Stimulated activated CD4-positive, alpha-beta T cell treated with anti-CD3 and anti-CD28 coated beads, Interleukin-1b, Interleukin-23, amount 100 ng/mL, for 48 hours (primary cell): Measurements from ENCODE around the gene TPD52L2.

ENCODE experiments used
- DNase-seq: peaks from one replicate; pipeline ENCODE4 v3.0.0-alpha.2; 2020

TPD52L2 gene

DNA sequence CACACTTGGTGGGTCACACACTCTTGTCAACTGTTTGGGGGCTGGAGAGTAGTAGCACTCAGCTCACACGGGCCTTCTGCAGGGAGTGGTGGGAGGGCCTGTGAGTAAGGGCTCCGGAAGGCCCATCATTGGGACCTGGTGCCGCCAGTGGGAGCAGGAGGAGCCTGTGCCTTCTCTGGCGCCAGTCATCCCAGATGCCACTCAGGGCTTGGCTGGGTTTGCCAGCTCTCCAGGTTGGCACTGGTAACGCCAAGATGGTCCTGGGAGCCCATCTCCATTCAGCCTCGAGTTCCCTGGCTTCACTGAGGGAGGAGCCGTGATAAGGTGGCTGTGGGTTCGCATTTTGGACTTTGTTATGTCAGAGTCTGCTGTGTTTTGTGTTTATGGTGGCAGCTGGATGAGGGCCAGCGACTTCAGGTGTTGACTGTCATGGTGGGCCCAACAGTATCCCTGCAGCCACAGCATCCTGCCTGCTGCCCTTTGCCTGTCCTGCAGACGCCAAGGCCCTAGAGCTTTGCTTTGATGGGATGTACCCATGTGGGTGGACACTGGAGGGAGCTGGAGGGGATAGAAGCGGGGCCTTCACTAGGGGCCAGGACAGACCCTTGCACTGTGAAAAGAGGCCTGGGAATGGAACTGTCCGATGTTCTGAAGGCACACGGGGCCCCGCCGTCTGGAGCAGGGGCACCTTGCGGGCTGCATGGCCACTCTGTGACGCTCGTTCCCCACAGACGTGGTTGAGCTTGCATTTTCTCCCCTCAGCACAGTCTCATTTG lies 16.6 kb downstream of the TPD52L2 start:
- no peak for DNase-seq

DNA sequence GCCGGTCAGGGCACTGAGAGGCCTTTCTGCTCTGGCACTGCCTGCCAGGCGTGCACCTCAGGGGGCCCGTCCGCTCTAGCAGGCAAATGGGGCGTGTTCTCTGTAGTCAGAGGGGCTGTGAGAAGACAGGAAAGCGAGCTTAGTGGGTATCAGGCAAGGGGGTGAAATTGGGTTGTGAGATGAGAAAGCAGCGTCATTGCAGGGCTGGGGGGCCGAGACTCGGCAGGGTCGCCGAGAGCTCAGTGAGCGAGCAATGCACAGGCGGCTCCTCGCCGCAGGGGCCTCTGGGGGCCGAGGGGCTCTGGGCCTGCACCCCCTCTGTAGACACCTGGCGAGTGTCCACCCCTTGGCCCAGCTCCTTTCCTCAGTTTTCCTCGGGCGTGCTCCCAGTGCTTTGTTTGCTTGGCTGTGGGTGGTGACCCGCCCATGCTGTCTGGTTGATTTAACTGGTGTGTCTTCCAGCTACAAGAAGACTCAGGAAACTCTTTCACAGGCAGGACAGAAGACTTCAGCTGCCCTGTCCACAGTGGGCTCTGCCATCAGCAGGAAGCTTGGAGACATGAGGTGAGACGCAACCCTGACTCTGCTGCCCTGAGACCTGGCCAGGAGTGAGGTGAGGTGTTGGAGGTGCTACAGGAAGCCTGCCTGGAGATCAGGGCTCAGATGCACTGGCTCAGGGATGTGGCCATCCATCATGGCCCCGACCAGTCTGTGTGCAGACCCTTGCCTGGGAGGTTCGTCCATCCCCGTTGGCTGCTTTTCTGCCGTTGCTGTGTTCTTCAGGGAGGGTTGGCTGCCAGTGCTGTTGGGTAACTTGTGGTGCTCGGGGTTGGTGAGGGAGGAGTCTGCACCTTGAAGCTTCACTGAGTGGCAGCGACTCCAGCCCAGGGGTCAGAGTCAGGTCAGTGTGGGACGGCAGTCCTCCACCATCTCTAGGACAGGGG lies 17.5 kb downstream of the TPD52L2 start:
- no peak for DNase-seq

DNA sequence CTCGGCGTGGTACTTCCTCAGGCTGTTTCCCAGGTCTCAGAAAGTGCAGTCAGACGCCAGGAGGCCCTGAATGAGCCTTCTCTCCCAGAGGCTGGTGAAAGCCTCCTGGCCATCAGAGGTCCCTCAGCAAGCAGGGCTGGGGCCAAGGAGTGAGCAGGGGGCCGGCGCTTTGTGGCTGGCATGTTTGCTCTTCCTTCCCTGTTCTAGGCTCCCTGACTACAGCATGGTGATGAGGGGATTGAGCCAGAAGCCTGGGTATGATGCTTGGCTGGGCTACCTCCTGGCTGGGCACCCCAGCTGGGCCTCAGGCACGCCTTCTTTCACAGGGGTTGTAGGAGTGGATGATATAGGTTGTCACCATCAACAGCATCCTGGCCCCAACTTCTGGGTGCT lies 18.1 kb downstream of the TPD52L2 start:
- no peak for DNase-seq

DNA sequence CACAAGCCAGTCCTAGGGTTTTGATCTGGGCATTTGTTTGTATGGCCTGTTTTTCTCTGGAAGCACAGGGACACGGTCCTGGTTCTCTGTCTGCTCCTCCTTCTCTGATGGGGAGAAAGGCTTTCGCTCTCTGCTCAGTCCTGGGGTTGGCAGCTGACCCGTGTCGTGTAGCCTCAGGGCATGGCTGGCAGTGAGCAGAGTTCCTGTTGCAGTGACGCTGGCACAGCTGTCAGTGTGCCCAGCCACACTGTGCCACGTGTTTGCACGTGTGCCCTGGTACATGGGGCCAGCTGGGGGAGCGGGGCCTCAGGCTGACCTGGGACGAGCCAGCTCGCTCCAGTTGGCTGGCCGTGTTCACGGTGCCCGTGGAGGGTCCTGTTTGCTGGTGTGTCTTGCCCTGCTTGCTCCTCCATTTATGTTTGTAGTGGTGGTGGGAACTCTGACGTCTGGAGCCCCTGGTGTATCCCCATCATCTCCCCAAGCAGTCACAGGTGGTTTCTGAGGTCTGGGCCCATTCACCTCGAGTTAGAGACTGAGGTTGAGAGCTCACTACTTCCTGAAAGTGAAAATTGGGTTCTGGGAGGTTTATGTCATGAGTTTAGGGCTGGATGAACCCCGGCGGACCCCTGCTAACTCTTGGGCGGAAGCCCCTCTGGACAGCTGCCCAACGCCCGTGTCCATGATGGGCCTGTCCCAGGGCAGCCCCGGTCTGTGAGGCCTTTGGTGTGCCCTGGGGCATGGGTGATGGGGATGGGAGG lies 19.6 kb downstream of the TPD52L2 start:
- no peak for DNase-seq

DNA sequence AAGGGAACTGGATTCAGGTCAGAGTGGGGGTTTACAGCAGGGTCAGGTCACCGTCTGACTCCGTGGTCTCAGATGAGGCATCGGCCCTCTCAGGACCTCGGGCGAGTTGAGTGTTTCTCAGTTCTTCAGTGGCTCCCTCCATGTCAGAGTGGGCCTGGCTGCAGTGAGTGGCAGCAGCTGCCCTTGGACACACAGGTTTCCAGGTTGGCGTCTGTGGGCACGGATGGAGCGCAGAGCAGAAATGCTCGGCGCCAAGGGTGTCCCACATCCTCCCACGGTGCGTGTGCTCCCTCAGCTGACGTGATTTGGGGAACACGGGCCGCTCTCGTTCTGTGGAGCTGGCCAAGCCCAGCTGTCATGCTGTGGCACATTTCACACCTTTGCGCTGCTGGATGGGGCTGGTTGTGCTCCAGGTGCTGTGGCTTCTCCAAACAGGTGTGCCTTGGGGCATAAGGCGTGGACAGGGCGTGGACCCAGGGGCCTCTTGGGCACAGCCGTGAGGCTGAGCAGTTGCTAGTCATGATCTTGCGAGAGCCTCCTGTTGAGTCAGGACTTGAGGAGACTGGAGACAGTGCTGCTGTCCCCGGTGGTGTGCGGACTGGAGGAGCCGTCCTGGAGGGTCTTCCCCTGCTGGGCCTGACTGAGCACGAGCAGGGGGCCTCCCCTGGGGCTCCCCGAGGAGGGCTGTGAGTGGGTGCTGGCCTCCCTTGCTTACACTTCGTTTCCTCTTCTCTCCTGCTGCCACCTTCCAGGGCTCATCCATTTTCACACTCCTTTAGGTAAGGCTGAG lies 20.4 kb downstream of the TPD52L2 start:
- no peak for DNase-seq

DNA sequence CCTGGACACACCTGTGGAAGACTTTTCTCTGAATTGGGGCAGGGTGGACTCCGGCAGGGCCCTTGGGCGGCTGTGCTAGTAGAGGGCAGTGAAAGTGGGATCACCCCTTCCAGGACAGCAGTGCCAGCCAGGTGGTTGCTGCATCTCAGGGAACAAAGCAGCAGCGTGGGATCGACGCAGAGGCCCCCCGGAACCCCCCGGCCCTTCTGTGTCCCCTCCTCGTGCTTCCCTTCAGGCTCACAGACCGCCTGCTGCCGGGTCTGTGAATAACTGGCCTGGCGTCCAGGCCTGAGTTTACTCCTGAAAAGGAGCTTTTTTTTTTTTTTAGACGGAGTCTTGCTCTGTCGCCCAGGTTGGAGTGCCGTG lies 21.0 kb downstream of the TPD52L2 start:
- DNase-seq: no peak

- DNase-seq: no peak
These were observed 21.9 kb downstream of the TPD52L2 start for GRCh38 chr20:63886921-63887320.

GRCh38 chr20:63889241-63890200 lies 24.5 kb downstream of the TPD52L2 start:
- DNase-seq: no peak

DNA sequence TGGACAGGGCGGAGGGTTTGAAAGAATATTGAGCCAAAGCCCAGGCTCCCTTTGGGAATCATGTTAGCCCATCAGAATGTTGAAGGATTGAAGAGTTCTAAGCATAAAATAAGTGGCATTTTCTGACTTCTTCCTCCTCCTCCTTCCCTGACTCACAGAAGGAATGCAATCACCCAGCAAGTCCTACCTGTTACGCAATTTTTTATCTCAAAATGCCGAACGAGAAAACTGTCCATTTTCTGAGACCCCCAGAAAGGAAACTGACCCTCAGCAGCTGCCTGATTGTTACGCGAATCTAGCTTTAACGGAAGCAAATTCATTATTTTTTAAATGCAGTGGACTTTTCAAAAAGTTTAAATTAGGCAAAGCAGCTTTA lies 25.1 kb downstream of the TPD52L2 start:
- no peak for DNase-seq

DNA sequence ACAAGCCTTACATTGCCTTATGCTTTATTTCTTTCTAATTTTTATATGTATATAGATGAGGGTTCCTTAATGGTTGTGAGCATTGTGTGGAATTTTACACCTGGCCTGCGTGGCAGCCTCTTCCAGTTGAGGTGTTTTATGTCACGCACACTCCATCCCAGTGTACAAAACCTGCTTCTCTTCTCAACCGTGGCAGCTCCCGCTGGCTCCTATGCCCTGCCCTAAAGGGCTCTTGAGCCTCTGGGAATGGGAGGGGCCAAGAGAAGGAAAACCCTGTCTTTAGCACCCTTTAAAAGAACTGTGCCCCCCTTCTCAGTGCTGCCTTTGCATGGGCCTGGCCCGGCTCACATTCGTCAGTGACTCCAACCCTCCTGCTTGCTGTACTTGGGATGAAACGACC lies 25.5 kb downstream of the TPD52L2 start:
- DNase-seq: no peak

DNA sequence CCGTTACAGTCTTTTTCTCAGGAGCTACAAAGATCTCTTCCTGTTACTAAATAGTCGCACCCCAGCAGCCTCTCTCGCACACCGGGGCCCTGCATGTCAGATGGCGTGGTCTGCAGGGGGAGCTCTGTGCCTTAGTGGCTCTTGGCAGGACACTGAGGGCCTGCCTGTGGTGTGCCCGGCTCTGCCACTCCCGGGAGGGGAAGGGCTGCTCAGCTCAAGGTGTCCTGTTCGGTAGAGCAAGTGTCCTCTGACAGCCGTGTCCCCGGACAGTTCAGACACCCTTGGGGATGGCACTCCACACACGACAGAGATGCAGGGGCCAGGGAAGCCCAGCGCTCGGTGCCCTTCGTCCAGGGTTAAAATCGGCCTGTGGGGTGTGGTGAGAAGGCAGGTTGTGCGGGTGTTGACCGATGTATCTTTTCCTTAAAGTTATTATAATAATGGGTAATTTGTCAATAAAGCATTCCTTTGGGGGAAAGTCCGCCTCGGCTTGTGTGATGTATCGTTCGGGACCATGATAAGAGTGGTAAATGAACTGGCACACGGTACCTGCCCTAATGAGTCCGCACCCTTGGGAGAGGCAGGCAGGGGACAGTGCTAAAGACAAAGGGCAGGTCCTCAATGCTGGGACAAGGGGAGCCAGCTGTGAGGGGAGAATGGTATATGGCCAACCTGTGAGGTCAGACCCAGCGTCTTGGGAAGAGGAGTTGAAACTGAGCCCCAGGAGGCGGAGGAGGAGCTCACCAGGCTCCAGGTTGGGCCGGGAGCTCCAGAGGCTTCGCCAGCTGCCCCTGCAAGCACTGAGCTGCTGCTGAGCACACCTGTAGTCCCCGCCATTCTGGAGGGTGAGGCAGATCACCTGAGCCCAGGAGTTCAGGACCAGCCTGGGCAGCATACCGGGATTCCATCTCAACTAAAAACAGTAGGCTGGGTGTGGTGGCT lies 26.3 kb downstream of the TPD52L2 start:
- DNase-seq: no peak

DNA sequence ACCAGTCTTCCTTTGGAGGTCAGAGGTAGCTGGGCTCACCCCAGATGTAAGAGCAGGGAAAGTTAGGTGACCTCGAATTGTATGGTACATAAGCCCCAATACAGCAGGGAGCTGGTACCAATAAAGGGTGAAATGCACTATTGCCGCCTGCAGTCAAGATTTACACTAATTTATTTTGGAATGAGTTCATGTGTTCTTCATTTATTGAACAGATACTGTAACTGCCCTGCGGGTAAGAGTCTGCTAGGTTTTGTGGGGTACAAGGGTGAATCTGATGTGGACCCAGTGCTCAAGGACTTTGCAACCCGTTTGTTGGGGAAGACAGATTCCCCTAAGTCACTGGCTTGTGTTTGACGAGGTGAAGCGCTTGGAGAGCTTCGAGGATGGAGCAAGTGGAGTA lies 27.3 kb downstream of the TPD52L2 start:
- DNase-seq: no peak

- DNase-seq: no peak
These were observed 28.9 kb downstream of the TPD52L2 start for GRCh38 chr20:63893999-63894357.

GRCh38 chr20:63894358-63895201 lies 29.5 kb downstream of the TPD52L2 start, which contains the start of gene DNAJC5:
Gene DNAJC5 (plus strand): TSS chr20:63895126. CDS start chr20:63928346, 33,220 bp downstream.
- DNase-seq: peak; percentile 96

GRCh38 chr20:63895202-63895951 lies 30.3 kb downstream of the TPD52L2 start:
- no peak for DNase-seq

DNA sequence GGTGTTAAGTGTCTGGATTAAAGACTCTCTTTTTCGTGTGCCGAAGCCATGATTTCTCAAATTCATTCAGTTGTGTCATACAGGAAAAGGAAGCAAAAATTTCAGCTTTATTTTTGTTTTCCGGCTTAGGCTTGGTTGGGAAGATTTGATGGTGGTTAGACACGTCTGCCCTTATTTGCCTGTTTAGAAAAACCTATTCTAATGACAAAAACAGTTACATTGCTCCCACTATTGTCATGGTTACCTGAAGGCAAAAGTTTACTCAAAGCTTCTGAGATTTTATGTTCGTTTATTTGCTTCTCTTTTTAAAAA lies 30.8 kb downstream of the TPD52L2 start:
- no peak for DNase-seq

DNA sequence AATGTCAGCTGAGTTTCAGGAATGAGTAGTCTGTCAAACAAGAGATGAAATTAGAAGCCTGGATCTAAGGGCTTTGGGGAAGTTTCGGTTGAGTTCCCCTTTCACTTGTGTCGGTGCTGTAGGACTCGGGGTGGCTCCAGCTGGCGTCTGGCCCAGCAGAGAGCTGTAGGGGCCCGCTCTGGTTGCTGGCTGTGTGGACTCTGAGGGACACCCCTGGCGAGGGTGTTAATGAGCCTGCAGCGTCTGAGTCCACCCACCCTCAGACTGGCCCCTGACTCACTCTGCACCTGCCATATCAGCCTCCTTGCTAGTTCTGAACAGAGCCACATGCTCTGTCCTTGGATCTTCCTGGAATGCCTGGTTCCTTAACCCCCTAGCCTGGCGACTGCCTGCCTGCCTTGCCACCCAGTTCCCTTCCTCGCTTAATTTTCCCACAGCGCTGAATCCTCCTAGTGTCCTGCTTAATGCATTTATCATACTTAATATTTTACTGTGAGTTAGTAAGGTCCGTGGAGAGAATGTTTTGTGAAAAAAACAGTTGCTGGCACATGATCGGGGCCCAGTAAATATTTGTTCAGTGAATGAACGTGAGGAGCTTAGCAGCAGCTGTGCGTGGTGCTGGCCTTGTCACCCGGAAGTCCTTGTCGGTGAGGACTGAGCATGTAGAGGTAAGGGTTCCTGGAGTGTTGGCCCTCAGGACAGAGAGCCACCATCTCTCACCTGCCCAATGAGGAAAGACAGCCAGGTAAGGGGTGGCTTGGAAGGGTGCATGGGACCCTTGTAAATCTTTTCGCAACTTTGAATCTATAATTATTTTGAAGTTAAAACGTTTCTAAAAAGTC lies 31.4 kb downstream of the TPD52L2 start:
- peak; percentile 25 for DNase-seq
